NCI-H2196 treated with DMSO at 0.1 percent for 48 hours (cell line): ENCODE data around the gene PTPRA.
"Not testable (repeated sequence)": the region's sequence is repeated elsewhere in the genome, so short reads cannot be mapped to it uniquely, and the experiment has no call there.

Experiments used
- DNase-seq: peaks from one replicate; lab custom pipeline; 2025; ENCODE audit not compliant: unreplicated experiment; lab: John Stamatoyannopoulos, UW

PTPRA gene

GRCh38 chr20:2888224-2888955, 15.1 kb downstream of the PTPRA start:
- DNase-seq, result no peak

- no peak for DNase-seq
Observed at GRCh38 chr20:2889209-2889608, 15.9 kb downstream of the PTPRA start.

DNA sequence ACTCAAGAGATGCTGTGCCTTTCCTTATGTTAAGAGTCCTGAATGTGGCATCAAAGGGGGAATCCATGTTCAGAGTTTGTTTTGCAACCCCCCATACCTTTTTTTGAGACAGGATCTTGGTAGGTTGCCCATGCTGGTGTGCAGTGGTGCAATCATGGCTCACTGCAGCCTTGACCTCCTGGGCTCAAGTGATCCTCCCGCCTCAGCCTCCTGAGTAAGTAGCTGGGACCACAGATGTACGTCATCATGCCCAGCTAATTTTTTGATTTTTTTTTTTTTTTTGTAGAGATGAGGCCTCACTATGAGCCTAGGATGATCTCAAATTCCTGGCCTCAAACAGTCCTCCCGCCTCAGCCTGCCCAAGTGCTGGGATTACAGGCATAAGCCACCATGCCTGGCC, 16.5 kb downstream of the PTPRA start:
- no peak for DNase-seq

DNA sequence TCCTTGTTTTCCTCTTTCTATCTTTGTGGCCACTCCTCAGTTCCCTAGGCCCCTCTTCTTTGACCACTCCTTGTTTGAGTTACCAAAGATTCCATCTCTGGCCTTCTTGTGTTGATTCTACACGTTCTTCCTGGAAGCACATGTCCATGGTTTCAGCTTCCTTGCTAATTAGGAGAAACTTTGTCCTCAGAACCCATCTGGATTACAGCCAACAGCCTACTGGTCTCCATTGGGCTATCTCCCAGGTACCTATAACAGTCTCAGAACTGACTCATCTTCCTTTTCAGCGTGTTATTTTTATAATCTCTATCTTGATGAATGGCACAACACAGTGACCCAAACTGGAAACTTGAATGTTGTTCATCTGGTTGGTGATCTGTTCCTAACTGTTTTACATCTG, 17.5 kb downstream of the PTPRA start:
- DNase-seq, result no peak

DNA sequence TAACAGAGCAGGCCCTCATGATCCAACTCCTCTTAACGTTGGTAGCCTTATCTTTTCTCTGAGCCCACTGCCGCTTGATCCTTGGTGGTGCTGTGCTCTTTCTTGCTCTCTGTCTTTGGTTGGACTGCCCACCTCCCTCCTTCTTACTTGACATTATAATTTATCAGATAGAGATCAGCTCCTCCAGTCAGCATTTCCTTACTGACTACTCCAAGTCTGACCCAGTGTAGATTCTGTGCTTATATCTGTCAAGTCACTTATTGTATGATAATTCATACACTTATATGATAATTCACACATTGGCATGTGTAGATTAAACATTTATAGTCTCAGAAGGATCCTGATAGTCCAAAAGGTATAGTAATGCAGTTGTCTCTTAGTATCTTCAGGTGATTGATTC, 18.1 kb downstream of the PTPRA start:
- DNase-seq, result no peak

DNA sequence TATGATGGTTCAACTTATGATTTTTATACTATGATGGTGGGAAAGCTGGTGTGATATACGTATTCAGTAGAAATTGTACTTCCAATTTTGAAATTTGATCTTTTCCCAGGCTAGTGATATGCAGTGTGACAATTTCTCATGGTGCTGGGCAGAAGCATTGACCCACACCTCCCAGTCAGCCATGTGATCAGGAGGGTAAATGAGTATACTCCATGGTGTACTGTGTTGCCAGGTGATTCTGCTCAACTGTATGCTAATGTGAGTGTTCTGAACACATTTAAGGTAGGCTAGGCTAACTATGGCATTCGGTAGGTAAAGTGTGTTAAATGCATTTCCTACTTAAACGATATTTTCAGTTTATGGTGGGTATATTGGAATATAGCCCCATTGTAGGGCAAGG, 19.1 kb downstream of the PTPRA start:
- no peak for DNase-seq

DNA sequence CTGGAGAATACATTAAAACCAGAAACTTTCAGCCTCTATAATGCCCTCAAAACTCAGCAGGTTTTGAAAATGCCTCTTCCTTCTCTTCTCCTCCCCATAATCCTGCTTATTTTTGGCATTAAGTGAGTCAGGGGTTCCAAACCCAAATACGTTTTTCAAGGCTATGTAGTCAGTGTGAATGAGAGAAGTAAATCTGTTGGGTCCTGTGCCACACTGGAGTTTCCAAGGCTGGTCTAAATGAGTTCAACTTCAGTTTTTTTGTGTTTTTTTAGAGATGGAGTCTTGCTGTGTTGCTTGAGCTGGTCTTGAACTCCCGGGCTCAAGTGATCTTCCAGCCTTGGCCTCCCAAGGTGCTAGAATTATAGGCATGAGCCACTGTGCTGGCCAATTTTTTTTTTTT, 20.9 kb downstream of the PTPRA start:
- no peak for DNase-seq

GRCh38 chr20:2895154-2895553, 21.9 kb downstream of the PTPRA start:
- DNase-seq, result not testable (repeated sequence)

- no peak for DNase-seq
Observed at GRCh38 chr20:2899243-2899642, 26.0 kb downstream of the PTPRA start.

- DNase-seq, result no peak
Observed at GRCh38 chr20:2900845-2901592, 27.7 kb downstream of the PTPRA start.

GRCh38 chr20:2902291-2902690, 29.0 kb downstream of the PTPRA start:
- no peak for DNase-seq

- DNase-seq, result no peak
Observed at GRCh38 chr20:2902818-2903217, 29.5 kb downstream of the PTPRA start.

- no peak for DNase-seq
Observed at GRCh38 chr20:2903686-2904085, 30.4 kb downstream of the PTPRA start.

DNA sequence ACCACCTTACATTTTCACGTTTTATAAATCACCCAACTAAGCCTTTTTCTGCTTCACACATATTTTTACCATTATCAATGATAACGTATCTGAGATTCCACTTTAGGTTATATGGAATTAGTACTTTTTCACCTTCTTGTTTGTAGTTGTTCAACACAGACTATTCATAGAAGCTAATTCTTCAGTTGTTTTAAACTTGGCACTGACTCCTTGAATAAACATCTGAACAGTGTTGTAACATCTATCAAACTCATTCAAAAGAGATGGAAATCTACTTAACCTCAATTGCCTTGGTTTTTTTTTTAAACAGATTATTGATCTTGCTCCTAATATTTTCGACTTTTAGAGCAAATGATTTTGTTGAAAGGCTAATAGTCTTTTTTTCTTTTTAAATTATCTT, 34.2 kb downstream of the PTPRA start:
- DNase-seq, result no peak

- no peak for DNase-seq
Observed at GRCh38 chr20:2909953-2910352, 36.7 kb downstream of the PTPRA start.

GRCh38 chr20:2911200-2911599, 37.9 kb downstream of the PTPRA start:
- no peak for DNase-seq

GRCh38 chr20:2914160-2914559, 40.9 kb downstream of the PTPRA start:
- DNase-seq, result no peak

GRCh38 chr20:2917266-2917665, 44.0 kb downstream of the PTPRA start:
- no peak for DNase-seq

- no peak for DNase-seq
Observed at GRCh38 chr20:2918096-2919049, 45.1 kb downstream of the PTPRA start.

DNA sequence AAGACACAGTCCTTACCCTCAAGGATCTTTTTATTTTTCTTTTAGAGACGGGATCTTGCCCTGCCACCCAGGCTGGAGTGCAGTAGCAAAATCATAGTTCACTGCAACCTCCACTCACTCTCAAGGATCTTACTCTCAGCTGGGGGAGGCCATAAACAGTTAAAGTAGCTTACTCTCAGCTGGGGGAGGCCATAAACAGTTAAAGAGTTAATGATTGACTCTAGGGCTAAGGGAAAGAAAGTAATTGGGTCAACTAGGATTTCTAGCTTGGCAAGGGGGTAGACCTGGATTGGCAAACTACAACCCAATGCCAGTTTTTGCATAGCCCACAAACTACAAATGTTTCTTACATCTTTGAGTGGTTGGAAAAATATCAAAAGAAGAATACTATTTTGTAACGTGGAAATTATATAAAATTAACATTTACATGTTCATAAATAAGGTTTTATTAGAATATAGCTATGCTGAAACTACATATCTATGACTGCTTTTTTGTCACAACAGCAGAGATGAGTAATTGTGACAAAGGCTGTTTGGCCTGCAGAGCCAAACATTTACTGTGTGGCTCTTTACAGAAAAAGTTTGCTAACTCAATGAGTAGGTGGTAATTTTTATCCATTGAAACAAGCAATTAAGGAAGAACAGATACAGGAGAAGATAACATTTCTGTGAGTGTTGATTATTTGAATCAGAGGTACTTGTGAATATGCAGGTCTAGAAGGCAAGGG, 46.4 kb downstream of the PTPRA start:
- DNase-seq, result no peak

DNA sequence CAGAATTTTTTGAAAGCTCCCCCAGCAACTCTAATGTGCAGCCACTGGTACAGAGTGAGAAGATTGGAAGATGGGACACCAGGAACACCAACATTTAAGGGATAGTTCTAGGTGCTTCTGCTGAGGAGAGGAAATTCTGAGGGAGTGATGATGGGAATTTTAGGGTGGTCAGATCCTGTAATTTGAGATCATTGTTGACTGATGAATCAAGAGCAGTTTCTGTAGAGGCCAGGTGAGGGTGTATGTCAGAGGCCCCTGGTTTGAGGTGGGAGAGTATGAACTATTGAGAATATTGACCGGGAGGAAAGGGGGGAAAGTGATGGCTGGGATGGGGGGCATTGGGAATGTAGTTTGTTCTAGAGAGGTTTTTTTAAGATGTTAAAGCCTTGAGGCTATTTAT, 47.2 kb downstream of the PTPRA start:
- no peak for DNase-seq
